Measurements from ENCODE around the gene DPYD.

Gene DPYD

DNA sequence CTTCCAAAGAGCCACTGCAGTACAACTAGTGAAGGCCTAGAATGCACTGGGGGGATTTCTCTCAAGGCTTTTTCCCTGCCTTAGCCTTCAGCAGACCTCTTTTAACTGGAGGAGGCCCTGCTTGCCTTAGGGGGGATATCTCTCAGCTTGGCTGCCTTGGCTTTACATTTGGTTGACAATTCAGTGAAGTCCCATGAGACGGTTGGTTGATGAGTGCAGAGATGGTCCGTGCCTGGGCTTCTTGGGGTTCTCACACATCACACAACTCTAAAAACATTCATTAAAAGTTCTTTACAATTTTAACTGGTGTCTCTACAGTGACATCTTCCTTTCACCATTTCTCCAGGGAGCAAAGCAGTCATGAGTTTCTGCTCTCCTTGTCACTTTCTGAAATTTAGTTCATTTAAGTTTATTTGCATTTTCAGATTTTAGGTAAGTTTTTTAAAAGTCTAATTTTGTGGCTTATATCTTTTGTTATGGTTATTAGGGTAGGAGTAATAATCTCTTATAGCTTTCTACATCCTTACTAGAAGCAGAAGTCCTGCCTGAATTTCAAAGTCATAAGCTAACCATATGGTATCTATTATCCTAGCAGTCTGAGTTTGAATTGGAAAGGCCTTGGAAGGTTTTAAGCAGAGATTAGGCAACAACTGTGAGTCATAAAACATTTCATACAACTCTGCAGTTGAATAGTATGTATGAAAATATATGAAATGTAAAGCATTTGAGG, 487.6 kb downstream of the DPYD start:
- no peak overlapping the region for H2BK15ac ChIP-seq (ENCODE audit: low read length)
- WGBS, 2 donors (ENCODE audit: extremely low coverage in 2 of 2, insufficient read length in 2 of 2, insufficient replicate concordance in 1 of 2), result no CpG with 5 or more reads among the region's 2 CpGs

DNA sequence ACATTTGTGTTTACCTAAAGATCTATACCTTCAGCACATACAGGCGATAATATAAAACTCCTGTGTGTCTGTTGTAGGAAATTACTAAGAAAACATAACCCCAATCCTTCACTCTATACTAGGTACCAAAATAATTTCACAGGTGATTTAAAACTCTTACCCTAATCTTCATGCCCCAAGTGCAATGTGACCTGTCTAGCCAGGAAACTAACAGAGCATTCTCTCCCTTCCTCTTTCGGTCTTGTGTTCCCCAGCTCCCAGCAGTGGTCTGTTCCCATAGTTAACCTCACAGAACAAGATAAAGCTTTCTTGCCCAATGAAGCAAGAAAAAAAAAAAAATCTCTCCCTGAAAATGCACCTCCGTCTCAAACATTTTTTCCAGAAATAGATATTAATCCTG, 493.5 kb downstream of the DPYD start:
- Histone ChIP-seq H3K18ac (ENCODE audit: low read length) (no peak overlapping the region), H2BK15ac (ENCODE audit: low read length) (no peak overlapping the region), H3K14ac (ENCODE audit: low read length) (no peak overlapping the region), H4K91ac (ENCODE audit: low read depth, low read length, poor library complexity) (no peak overlapping the region), H3K4me2 (ENCODE audit: insufficient read depth, low read length, poor library complexity, severe bottlenecking) (no peak overlapping the region), H3K4ac (ENCODE audit: low read length) (no peak overlapping the region), H3K4me1 (ENCODE audit: control insufficient read depth in 2 of 2, insufficient read depth in 1 of 2, low read depth in 1 of 2, low read length in 2 of 2) (peaks cover 9 to 20% of the 10 kb centered on the region in 2 donors), H3K36me3 (replicated peaks in 1 of 2; ENCODE audit: control insufficient read depth in 2 of 2, insufficient read depth in 2 of 2, low read length in 2 of 2) (no peaks in the 10 kb centered on the region), H3K23ac (ENCODE audit: low read depth, low read length, poor library complexity) (no peak overlapping the region), H3K9ac (ENCODE audit: low read depth, low read length, poor library complexity) (no peak overlapping the region), H2BK12ac (ENCODE audit: low read length) (no peak overlapping the region), H3K27me3 (ENCODE audit: control insufficient read depth in 3 of 3, insufficient read depth in 3 of 3, low read depth in 1 of 3, low read length in 3 of 3) (peaks cover 0 to 3% (median 0%) of the 10 kb centered on the region in 3 experiments), H2AK5ac (ENCODE audit: low read depth, low read length) (no peak overlapping the region), H2AFZ (ENCODE audit: low read length) (no peak overlapping the region), H2BK5ac (ENCODE audit: low read length) (no peak overlapping the region), H2BK120ac (ENCODE audit: low read depth, low read length) (no peak overlapping the region), H3K79me1 (ENCODE audit: low read depth, low read length) (no peaks in the 10 kb centered on the region), H3K4me3 (ENCODE audit: low read length in 2 of 2) (no peak overlapping the region), H4K8ac (ENCODE audit: low read depth, low read length) (no peak overlapping the region), H3K27ac (replicated peaks; ENCODE audit: low read length) (no peak overlapping the region), H3K9me3 (replicated peaks in 1 of 2; ENCODE audit: control insufficient read depth in 2 of 2, insufficient read depth in 1 of 2, low read depth in 1 of 2, low read length in 2 of 2) (no peaks in the 10 kb centered on the region)
- no CpG with 5 or more reads among the region's 3 CpGs for WGBS, 2 donors (ENCODE audit: extremely low coverage in 2 of 2, insufficient read length in 2 of 2, insufficient replicate concordance in 1 of 2)
- no peak for DNase-seq (ENCODE audit: low spot score)

More for the DNA sequence above, 487.6 kb downstream of the DPYD start:
- no peak for DNase-seq (ENCODE audit: low spot score)
- Histone ChIP-seq H2AFZ (ENCODE audit: low read length) (no peak overlapping the region), H3K18ac (ENCODE audit: low read length) (no peak overlapping the region), H3K9ac (ENCODE audit: low read depth, low read length, poor library complexity) (no peak overlapping the region), H3K4me3 (ENCODE audit: low read length in 2 of 2) (no peak overlapping the region), H3K23ac (ENCODE audit: low read depth, low read length, poor library complexity) (no peak overlapping the region), H3K9me3 (replicated peaks in 1 of 2; ENCODE audit: control insufficient read depth in 2 of 2, insufficient read depth in 1 of 2, low read depth in 1 of 2, low read length in 2 of 2) (no peaks in the 10 kb centered on the region), H2BK5ac (ENCODE audit: low read length) (no peak overlapping the region), H2AK5ac (ENCODE audit: low read depth, low read length) (no peak overlapping the region), H3K14ac (ENCODE audit: low read length) (no peak overlapping the region), H3K4me1 (ENCODE audit: control insufficient read depth in 2 of 2, insufficient read depth in 1 of 2, low read depth in 1 of 2, low read length in 2 of 2) (no peaks in the 10 kb centered on the region), H3K79me1 (ENCODE audit: low read depth, low read length) (no peaks in the 10 kb centered on the region), H3K4ac (ENCODE audit: low read length) (no peak overlapping the region), H3K4me2 (ENCODE audit: insufficient read depth, low read length, poor library complexity, severe bottlenecking) (no peak overlapping the region), H3K27me3 (ENCODE audit: control insufficient read depth in 3 of 3, insufficient read depth in 3 of 3, low read depth in 1 of 3, low read length in 3 of 3) (no peaks in the 10 kb centered on the region), H3K27ac (replicated peaks; ENCODE audit: low read length) (no peak overlapping the region), H2BK12ac (ENCODE audit: low read length) (no peak overlapping the region), H4K91ac (ENCODE audit: low read depth, low read length, poor library complexity) (no peak overlapping the region), H2BK120ac (ENCODE audit: low read depth, low read length) (no peak overlapping the region), H3K36me3 (replicated peaks in 1 of 2; ENCODE audit: control insufficient read depth in 2 of 2, insufficient read depth in 2 of 2, low read length in 2 of 2) (no peaks in the 10 kb centered on the region), H4K8ac (ENCODE audit: low read depth, low read length) (no peak overlapping the region)

DNA sequence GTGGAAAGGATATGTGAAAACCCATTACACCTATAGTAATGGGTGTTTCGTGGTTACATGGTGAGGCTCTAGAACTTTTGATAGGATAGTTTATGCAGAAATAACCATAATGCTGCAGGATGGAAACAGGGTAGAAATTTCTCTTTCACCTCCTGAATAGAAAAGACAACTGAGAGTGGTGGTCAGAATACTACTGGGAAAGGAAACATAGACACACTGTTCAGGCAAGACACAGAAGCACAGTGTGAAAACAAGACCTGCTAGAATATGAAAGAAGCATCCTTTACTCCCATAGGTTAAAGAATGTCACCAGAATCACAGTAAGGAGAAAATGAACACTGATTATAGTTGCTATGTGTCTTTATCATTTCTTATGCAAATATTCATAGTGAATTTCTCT, 496.6 kb downstream of the DPYD start:
- no peak overlapping the region for H4K91ac ChIP-seq (ENCODE audit: low read depth, low read length, poor library complexity)
- H3K27ac ChIP-seq (replicated peaks; ENCODE audit: low read length), result no peak overlapping the region
- H3K14ac ChIP-seq (ENCODE audit: low read length), result no peak overlapping the region
- H2AK5ac ChIP-seq (ENCODE audit: low read depth, low read length), result no peak overlapping the region
- no peak overlapping the region for H2BK15ac ChIP-seq (ENCODE audit: low read length)
- no peak overlapping the region for H3K23ac ChIP-seq (ENCODE audit: low read depth, low read length, poor library complexity)
- H3K79me1 ChIP-seq (ENCODE audit: low read depth, low read length), result no peaks in the 10 kb centered on the region
- peaks cover 0 to 5% of the 10 kb centered on the region in 2 donors for H3K9me3 ChIP-seq (replicated peaks in 1 of 2; ENCODE audit: control insufficient read depth in 2 of 2, insufficient read depth in 1 of 2, low read depth in 1 of 2, low read length in 2 of 2)
- DNase-seq (ENCODE audit: low spot score), result no peak
- no peak overlapping the region for H2BK120ac ChIP-seq (ENCODE audit: low read depth, low read length)
- H3K4me1 ChIP-seq (ENCODE audit: control insufficient read depth in 2 of 2, insufficient read depth in 1 of 2, low read depth in 1 of 2, low read length in 2 of 2), result peaks cover 9 to 22% of the 10 kb centered on the region in 2 donors
- no peak overlapping the region for H4K8ac ChIP-seq (ENCODE audit: low read depth, low read length)
- no peak overlapping the region for H3K9ac ChIP-seq (ENCODE audit: low read depth, low read length, poor library complexity)
- WGBS, 2 donors (ENCODE audit: extremely low coverage in 2 of 2, insufficient read length in 2 of 2, insufficient replicate concordance in 1 of 2), result no CpG with 5 or more reads among the region's 1 CpG
- H3K36me3 ChIP-seq (replicated peaks in 1 of 2; ENCODE audit: control insufficient read depth in 2 of 2, insufficient read depth in 2 of 2, low read length in 2 of 2), result no peaks in the 10 kb centered on the region
- no peak overlapping the region for H3K18ac ChIP-seq (ENCODE audit: low read length)
- no peak overlapping the region for H2BK12ac ChIP-seq (ENCODE audit: low read length)
- no peak overlapping the region for H2BK5ac ChIP-seq (ENCODE audit: low read length)
- H3K4ac ChIP-seq (ENCODE audit: low read length), result no peak overlapping the region
- no peak overlapping the region for H2AFZ ChIP-seq (ENCODE audit: low read length)
- no peak overlapping the region for H3K4me2 ChIP-seq (ENCODE audit: insufficient read depth, low read length, poor library complexity, severe bottlenecking)
- H3K4me3 ChIP-seq (ENCODE audit: low read length in 2 of 2), result no peak overlapping the region
- H3K27me3 ChIP-seq (ENCODE audit: control insufficient read depth in 3 of 3, insufficient read depth in 3 of 3, low read depth in 1 of 3, low read length in 3 of 3), result peaks cover 0 to 20% (median 0%) of the 10 kb centered on the region in 3 experiments

DNA sequence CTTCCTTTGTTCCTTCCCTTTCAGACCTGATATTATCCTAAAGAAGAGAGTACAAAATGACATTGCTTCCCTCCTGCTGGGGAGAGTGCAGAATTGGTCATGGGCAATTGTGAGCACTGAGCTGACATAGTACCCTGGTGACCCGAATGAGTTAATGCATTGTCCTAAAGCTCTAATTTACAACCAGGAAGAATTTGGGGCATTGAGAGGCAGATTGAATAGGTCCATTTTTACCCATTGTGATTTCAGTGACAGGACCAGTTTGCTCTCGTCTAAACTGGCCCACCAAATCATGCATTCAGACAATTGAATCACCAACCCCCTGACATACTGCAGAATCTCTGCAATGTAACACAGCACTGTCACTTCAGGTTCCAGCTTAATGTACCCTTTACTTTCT, 497.4 kb downstream of the DPYD start:
- H4K8ac ChIP-seq (ENCODE audit: low read depth, low read length), result no peak overlapping the region
- no peaks in the 10 kb centered on the region for H3K79me1 ChIP-seq (ENCODE audit: low read depth, low read length)
- no peak overlapping the region for H3K18ac ChIP-seq (ENCODE audit: low read length)
- H3K4me3 ChIP-seq (ENCODE audit: low read length in 2 of 2), result no peak overlapping the region
- peaks cover 0 to 20% (median 0%) of the 10 kb centered on the region in 3 experiments for H3K27me3 ChIP-seq (ENCODE audit: control insufficient read depth in 3 of 3, insufficient read depth in 3 of 3, low read depth in 1 of 3, low read length in 3 of 3)
- peaks cover 0 to 5% of the 10 kb centered on the region in 2 donors for H3K9me3 ChIP-seq (replicated peaks in 1 of 2; ENCODE audit: control insufficient read depth in 2 of 2, insufficient read depth in 1 of 2, low read depth in 1 of 2, low read length in 2 of 2)
- no peak overlapping the region for H2BK5ac ChIP-seq (ENCODE audit: low read length)
- H2BK120ac ChIP-seq (ENCODE audit: low read depth, low read length), result no peak overlapping the region
- H3K36me3 ChIP-seq (replicated peaks in 1 of 2; ENCODE audit: control insufficient read depth in 2 of 2, insufficient read depth in 2 of 2, low read length in 2 of 2), result no peaks in the 10 kb centered on the region
- no peak overlapping the region for H3K4ac ChIP-seq (ENCODE audit: low read length)
- H3K9ac ChIP-seq (ENCODE audit: low read depth, low read length, poor library complexity), result no peak overlapping the region
- no CpG with 5 or more reads among the region's 2 CpGs for WGBS, 2 donors (ENCODE audit: extremely low coverage in 2 of 2, insufficient read length in 2 of 2, insufficient replicate concordance in 1 of 2)
- DNase-seq (ENCODE audit: low spot score), result peak; percentile 37
- H3K4me1 ChIP-seq (ENCODE audit: control insufficient read depth in 2 of 2, insufficient read depth in 1 of 2, low read depth in 1 of 2, low read length in 2 of 2), result peaks cover 9 to 22% of the 10 kb centered on the region in 2 donors
- H2AK5ac ChIP-seq (ENCODE audit: low read depth, low read length), result no peak overlapping the region
- H3K27ac ChIP-seq (replicated peaks; ENCODE audit: low read length), result peak overlapping the region; percentile 80
- H2BK15ac ChIP-seq (ENCODE audit: low read length), result no peak overlapping the region
- H2AFZ ChIP-seq (ENCODE audit: low read length), result no peak overlapping the region
- no peak overlapping the region for H3K23ac ChIP-seq (ENCODE audit: low read depth, low read length, poor library complexity)
- H3K14ac ChIP-seq (ENCODE audit: low read length), result no peak overlapping the region
- H3K4me2 ChIP-seq (ENCODE audit: insufficient read depth, low read length, poor library complexity, severe bottlenecking), result no peak overlapping the region
- H2BK12ac ChIP-seq (ENCODE audit: low read length), result no peak overlapping the region
- H4K91ac ChIP-seq (ENCODE audit: low read depth, low read length, poor library complexity), result no peak overlapping the region

Data from neuronal stem cell (in vitro differentiated cells).